HepG2 (cell line): ENCODE measurements around the gene CACNA1C.

Experiments used
- CTCF ChIP-seq: sonication (generic); formaldehyde crosslinking; IDR thresholded peaks from 2 replicates; pipeline ENCODE4 v1.5.0; 2020; ENCODE audit warnings: mild to moderate bottlenecking, missing genetic modification reagents, moderate library complexity
- EP300 ChIP-seq, 3 experiments: sonication (generic) in 1 of 3; formaldehyde crosslinking in 1 of 3; IDR thresholded peaks; 2 replicates each; pipeline versions ENCODE4 v1.5.1 to v1.6.1; 2011 to 2020; ENCODE audit warnings: low read depth in 2 of 3, low read length in 2 of 3, borderline replicate concordance in 1 of 3, improper control_type of control experiment in 1 of 3, mild to moderate bottlenecking in 1 of 3, missing genetic modification reagents in 1 of 3, moderate library complexity in 1 of 3
- GTF3A ChIP-seq: sonication (generic); formaldehyde crosslinking; conservative IDR thresholded peaks from 2 replicates; pipeline ENCODE4 v1.4.0; 2020; ENCODE audit warnings: mild to moderate bottlenecking, missing genetic modification reagents
- HNRNPK ChIP-seq: fragments of 200-400 bp; formaldehyde crosslinking; IDR thresholded peaks from 2 replicates; pipeline ENCODE4 v1.6.1; 2018; ENCODE audit warnings: low read length, low read depth, moderate library complexity, mild to moderate bottlenecking; ENCODE audit not compliant: poor library complexity, severe bottlenecking
- JARID2 ChIP-seq: sonication (generic); formaldehyde crosslinking; IDR thresholded peaks from 2 replicates; pipeline ENCODE4 v1.8.1; 2023; ENCODE audit warnings: missing genetic modification reagents, inconsistent platforms; ENCODE audit not compliant: insufficient replicate concordance
- JUNB ChIP-seq: sonication (generic); formaldehyde crosslinking; IDR thresholded peaks from 2 replicates; pipeline ENCODE4 v1.8.0; 2022; ENCODE audit warnings: missing genetic modification reagents, mild to moderate bottlenecking, borderline replicate concordance
- NFE2L1 ChIP-seq: sonication (generic); formaldehyde crosslinking; IDR thresholded peaks from 2 replicates; pipeline ENCODE4 v1.4.0; 2020; ENCODE audit warnings: missing genetic modification reagents, mild to moderate bottlenecking, borderline replicate concordance
- POLR2AphosphoS2 ChIP-seq: IDR thresholded peaks from 2 replicates; pipeline ENCODE4 v1.6.1; 2011; ENCODE audit warnings: low read depth, low read length, improper control_type of control experiment
- SIN3B ChIP-seq: fragments of 150-350 bp; IDR thresholded peaks from 2 replicates; pipeline ENCODE4 v1.6.1; 2014; ENCODE audit warnings: low read length
- ZNF121 ChIP-seq: sonication (generic); formaldehyde crosslinking; IDR thresholded peaks from 2 replicates; pipeline ENCODE4 v1.5.0; 2020; ENCODE audit warnings: mild to moderate bottlenecking, missing genetic modification reagents
- ZNF17 ChIP-seq: sonication (generic); formaldehyde crosslinking; IDR thresholded peaks from 2 replicates; pipeline ENCODE4 v1.5.0; 2020; ENCODE audit warnings: mild to moderate bottlenecking, missing genetic modification reagents
- ZNF280D ChIP-seq: sonication (generic); formaldehyde crosslinking; IDR thresholded peaks from 2 replicates; pipeline ENCODE4 v1.5.1; 2020; ENCODE audit warnings: mild to moderate bottlenecking, missing genetic modification reagents
- ZNF3 ChIP-seq: IDR thresholded peaks from 2 replicates; pipeline ENCODE4 v1.7.0; 2017; ENCODE audit warnings: inconsistent platforms

- TF ChIP-seq POLR2AphosphoS2 (no peak), ZNF17 (CRISPR knock-in tag) (no peak), CTCF (CRISPR knock-in tag) (no peak), NFE2L1 (CRISPR knock-in tag) (no peak), JUNB (no peak), EP300 (IDR thresholded peaks at IDR 0.05; ENCODE audit: low read depth in 2 of 2, low read length in 2 of 2) (no peak), EP300 (CRISPR knock-in tag; IDR thresholded peaks at IDR 0.05; ENCODE audit: borderline replicate concordance) (no peak), GTF3A (no peak), JARID2 (CRISPR knock-in tag) (no peak), ZNF280D (no peak), SIN3B (no peak), HNRNPK (no peak), ZNF3 (CRISPR knock-in tag) (no peak), ZNF121 (CRISPR knock-in tag) (no peak)
Observed at GRCh38 chr12:2481346-2481745, 428.6 kb downstream of the CACNA1C start.
